HG02759 (cell line): ENCODE results near the gene IFNLR1.
"Not testable (repeated sequence)": the region's sequence is repeated elsewhere in the genome, so short reads cannot be mapped to it uniquely, and the experiment has no call there.

Source experiments
- ATAC-seq: cut with Tn5 transposase; IDR thresholded peaks from one replicate; pipeline ENCODE4 v1.9.1; 2021; ENCODE audit warnings: mild to moderate bottlenecking, moderate library complexity; ENCODE audit not compliant: unreplicated experiment

Gene IFNLR1

DNA sequence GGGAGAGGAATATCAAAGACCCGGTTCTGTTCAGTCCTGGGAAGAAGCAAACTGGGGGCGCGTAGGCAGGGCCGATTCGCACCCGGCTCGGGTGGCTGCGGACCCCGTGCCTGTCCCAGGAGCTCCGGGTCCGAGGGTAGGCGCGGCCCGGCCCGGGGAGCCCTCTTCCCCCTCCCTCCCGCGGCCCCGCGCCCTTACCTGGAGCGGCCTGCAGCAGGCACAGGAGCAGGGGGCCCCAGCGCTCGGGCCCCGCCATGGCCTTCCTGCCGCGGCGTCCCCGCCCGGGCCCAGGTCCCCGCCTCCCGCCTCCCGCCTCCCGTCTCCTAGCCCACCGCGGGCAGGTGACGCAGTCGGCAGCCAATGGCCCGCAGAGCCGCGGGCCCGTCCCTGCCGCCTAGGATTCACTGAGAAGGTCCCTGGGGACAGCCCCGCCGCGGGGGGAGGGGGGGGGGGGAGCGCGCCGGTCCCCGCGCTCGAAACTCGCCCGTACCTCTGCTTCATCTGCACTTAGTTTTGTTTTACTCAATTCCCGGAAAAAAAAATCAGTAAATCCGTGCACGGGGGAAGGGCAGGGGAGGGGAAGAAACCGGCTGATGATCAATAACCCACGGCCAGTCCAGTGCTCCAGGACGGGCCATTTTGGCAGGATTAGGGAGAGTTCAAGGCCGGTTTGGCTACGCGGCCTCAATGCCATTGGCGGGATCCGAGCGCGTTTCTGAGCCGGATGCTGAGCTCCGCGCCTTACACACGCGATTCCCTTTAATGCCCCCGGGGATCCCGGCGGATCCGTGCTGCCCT is at the start of gene IFNLR1:
TSS of gene IFNLR1 (minus strand) at position 297 of the 798 bp plus-strand sequence. CDS start at position 256, 41 bp downstream.
- ATAC-seq: no peak

DNA sequence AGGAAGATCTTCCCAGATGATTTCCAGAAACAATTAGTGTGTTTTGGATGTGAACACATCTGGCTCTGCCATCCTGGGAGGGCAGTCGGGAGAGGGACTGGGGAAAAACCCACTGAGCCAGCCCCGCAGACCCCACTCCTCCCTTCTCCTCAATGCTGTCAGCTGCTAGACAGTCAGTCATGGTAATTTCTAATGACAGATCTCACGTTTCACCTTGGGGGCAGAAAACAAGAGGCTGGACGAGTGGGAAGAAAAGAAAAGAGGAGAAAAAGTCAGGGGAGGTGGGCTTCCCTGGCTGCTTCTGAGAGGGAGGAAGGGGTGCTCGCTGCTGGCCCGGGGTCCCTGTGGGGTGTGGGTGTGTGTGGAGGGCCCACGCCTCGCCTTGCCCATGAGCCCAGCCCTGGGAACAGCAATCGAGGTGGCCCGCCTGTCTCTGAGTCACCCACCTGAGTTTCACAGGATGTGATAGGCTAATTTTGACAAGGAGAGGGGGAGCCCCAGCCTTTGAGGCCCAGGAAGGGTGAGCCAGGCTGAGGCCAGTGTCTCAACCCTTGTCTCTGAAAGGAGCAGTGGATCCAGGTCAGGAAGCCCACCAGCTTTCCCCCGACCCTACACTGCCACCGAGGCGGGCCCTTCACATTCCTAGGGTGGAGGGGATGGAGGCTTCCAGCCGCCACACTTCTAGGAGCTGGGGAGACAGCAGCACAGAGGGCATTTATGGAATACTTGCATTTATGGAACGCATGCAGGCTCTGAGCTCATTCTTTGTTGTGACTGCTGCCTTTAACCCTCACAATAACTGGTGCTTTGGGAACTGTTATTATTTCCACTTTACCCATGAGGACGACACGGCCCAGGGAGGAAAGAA is 49.1 kb upstream of the IFNLR1 start:
- ATAC-seq: no peak

DNA sequence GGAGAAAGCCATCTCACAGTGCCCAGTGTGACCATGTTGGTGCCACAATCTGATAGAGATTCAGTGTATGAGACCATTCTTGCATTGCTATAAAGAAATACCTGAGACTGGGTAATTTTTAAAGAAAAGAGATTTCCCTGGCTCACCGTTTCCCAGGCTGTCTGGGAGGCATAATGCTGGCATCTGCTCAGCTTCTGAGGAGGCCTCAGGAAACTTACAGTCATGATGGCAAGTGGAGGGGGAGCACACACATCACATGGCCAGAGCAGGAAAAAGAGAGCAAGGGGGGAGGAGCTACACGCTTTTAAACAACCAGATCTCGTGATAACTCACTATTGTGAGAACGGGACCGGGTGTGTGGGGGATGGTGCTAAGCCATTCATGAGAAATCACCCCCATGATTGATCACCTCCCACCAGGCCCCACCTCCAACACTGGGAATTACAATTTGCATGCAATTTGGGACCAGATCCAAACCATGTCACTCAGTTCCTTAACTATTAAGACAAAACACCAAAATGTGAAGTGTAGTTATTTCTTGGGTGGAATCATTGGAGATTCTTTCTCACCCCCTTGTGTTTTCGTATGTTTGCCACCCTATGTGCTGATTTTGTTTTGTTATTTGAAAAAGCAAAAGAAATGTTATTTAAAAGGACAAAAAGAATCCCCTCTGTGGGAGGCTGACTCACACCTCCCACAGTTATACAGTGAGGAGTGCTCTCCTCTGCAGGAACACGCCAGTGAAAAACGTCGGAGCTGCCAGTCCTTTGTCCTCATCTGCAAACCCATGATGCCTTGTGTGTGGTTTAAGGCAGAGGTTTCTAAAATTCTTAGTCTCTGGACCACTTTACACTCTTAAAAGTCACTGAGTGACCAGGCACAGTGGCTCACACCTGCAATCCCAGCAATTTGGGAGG is 46.9 kb upstream of the IFNLR1 start:
- no peak for ATAC-seq

DNA sequence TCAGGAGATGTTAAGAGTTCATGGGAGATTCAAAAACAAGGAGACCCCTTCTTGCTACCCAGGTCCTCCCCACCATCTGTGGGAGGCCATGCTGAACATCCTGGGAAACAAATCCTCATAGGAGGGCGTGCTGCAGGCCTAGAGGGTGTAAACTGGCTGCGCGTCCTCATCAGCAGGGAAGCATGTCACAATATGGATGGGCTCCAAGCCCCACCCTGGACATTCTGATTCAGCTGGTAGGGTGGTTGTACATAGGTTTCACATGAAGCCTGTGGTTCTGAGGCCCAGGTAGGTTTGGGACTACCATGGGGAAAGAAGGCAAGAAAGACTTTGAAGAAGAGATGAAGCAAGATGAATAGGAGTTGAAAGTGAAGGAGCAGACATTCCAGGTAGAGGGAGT is 44.6 kb upstream of the IFNLR1 start:
- ATAC-seq: no peak

DNA sequence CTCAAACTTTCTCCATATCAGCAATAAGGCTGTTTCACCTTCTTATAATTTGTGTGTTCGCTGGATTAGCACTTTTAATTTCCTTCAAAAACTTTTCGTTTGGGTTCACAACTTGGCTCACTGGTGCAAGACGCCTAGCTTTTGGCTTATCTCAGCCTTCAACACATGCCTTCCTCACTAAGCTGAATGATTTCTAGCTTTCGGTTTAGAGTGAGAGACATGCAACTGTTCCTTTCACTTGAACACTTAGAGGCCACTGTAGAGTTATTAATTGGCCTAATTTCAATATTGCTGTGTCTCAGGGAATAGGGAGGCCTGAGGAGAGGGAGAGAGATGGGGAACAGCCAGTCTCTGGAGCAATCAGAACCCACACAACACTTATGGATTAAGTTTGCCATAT is 41.2 kb upstream of the IFNLR1 start:
- ATAC-seq: peak; percentile 68

DNA sequence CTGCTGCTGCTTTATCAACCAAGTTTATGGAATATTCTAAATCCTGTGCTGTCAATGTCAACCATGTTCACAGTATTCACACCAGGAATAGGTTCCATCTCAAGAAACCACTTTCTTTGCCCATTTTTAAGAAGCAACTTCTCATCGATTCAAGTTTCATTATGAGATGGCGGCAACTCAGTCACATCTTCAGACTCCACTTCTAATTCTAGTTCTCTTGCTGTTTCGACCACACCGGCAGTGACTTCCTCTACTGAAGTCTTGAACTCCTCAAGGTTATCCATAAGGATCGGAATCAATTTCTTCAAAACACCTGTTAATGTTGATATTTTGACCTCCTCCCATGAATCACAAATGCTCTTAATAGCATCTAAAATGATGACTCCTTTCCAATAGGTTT is 39.7 kb upstream of the IFNLR1 start:
- ATAC-seq: no peak

DNA sequence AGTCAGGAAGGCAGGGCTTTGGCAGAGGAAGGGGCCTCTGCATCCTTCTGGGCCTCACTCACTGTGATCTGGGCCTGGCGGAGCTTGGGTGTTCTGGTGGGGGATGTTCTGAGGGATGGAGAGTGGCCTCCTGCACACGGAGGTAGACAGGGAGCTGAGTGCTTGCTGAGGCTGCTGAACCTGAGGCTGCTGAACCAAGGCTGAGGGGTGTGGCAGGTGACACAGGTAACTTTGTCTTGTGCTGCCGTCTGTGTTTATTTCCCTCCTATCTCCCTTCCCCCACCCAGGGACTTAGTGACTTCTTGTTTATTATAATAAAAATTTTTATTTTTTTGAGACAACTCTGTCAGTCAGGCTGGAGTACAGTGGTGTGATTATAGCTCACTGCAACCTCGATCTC is 37.7 kb upstream of the IFNLR1 start:
- no peak for ATAC-seq

DNA sequence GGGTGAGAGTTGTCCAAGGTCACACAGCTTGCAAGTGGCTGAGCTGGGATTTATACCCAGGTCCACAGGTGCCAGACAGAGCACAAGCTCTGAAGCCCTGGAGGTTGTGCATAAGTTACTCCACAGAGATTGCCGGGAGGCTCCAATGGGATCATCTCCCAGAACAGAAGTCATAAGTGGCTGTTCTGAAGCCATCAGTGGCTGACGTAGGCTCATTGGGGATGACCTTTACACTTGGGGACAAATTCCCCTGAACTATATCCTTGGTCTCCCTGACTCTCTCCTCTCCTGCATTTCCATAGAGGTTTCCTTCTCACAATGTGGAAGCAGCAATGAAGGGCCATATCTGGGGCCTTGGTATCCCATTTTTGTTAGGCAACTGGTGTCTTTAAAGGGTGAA is 37.0 kb upstream of the IFNLR1 start:
- ATAC-seq: no peak

DNA sequence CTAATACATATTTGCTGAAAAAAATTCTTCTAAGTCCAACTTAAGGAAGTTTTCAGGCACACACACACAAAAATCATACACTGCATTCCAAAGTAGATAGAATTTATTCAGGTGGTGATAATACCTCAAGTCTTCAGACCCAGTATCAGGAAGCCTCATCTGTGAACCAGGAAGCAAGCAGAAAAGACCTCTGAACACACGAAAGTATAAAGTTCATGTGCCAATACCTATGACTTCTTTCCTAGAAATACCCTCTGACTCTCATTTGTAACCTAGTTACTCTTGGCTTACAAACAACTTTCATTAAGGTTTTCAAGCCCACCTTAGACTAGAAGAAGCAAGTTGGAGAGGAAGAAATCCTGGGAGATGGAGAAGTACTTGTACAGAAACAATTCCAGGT is 35.7 kb upstream of the IFNLR1 start:
- ATAC-seq: no peak

DNA sequence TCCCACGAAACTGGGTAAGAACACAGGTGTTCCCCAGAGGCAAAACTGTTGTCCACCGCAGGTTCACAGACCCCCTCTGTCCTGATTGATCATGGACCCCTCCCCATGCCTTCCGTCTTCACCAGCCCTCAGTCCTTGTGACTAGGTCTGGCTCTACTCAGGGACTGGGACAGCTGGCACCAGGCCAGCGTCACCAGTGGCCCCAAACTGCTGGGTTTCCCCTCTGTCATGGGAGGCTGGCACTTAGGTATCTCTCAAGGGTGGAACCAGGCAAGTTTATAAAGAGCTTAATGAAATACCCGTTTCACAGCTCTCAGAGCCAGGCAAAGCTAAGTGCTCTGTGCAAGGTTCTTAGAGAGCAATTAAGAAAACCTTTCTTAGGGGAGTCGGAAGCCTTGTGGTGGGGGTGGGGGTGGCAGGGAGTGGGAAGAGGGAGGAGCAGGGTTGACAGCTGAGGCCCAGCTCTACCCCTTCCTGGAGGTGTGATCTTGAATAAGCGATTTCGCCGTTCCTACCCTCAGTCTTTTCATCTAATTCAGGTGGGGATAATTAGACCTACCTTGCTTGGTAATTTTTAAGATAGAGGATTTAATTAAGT is 35.0 kb upstream of the IFNLR1 start:
- no peak for ATAC-seq

DNA sequence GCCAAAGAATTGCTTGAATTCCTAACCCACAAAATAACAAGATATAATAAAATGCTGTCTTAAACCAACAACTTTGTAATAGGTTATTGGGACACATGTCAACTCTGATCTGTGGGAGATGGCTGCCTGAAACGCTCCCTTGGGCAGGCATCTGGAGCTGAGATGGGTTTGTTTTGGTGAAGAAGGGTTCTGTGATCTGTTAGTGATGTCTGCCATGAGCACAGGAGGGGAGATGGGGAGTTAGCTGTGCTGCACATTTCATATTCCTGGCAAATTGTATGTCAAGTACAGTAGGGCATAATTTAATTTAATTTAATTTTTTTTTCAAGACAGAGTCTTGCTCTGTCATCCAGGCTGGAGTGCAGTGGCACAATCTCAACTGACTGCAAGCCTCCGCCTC is 34.2 kb upstream of the IFNLR1 start:
- ATAC-seq: no peak

DNA sequence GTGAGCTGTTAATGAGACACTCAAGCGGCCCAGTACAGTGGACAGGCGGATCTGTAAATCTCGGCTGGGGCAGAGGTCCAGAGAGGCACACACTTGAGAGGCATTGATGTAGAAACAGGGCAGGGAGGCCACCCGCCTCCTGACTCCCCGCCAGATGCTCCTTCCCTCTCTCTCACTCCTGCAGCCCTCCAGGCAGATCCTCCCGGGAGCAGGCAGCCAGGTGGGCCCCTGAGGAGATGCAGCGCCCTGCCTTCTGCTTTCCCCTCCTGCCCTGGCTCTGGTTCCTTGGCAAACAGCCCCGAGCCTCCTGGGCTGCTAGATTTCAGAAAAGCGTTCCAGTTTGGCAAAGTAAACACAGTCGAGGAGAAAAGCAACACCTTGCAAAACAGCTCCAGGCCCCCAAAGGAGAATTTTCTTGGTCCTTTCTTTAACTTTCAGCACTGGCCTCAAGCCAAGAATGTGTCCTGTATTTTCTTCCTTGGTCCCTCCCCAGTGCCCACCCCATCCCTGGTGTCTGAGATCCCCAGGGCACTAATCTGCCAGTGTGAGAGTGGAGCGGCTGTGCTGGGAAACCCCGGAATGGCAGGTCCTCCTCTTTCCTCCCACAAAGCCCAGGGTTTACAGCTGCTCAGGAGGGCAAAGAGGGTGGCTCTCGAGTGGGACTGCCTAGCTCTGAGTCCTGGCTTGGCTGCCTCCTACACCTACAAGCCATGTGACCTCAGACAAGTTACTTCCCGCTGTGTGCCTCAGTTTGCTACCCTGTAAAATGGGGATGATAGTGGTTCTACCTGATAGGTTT is 29.4 kb upstream of the IFNLR1 start:
- no peak for ATAC-seq

DNA sequence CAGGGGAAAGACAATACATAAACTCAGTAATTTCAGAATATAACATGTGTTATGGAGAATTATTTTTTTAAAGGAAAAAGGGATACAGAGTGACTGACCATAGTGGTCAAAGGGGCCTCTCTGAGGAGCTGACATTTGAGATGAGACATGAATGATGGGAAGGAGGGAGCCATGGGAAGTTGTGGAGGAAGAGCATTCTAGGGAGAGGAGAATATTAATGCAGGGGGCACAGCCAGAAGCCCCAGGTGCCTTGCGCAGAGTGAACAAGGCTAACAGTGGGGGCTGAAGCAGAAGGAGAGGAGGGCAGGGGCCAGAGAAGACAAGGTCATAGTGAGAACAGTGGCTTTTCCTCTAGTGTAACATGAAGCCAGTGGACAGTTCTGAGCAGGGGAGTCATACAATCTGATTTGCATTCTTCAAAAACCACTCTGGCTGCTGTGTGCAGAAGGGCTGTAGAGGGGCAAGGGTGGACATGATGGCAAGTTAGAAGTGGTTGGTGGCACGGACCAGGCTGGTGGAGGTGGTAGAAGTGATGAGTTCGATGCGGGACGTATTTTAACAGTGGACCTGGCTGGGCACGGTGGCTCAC is 28.2 kb upstream of the IFNLR1 start:
- no peak for ATAC-seq

DNA sequence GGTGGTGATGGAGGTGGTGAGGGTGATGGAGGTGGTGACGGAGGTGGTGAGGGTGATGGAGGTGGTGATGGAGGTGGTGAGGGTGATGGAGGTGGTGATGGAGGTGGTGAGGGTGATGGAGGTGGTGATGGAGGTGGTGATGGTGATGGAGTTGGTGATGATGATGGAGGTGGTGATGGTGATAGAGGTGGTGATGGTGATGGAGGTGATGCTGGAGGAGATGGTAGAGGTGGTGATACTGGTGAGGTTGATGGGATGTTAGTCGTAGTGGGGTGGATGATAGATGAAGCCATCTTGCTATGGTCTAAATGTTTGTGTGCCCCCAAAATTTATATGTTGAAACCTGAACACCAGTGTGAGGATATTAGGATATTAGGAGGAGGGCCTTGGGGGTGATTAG is 25.3 kb upstream of the IFNLR1 start:
- ATAC-seq: no peak

DNA sequence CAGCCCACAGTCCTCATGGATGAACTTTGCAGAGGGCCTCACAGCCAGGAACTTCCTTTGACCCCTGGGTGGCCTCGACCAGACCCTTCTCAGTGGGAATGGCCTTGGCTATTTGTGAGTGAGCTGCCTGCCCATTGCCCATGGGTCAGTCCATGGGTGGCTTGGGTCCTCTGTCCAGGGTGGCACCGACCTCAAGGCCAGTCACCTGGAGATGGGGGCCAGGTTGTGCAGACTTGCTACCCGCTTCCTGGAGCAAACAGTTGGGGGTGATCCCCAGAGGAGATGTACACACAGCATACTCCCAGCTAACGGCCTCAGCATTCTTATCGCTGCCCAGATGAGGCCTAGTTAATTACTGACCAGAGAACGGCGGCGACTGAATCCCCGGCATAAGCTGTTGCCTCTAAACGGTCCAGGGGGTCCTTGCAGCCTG is 23.1 kb upstream of the IFNLR1 start:
- no peak for ATAC-seq

DNA sequence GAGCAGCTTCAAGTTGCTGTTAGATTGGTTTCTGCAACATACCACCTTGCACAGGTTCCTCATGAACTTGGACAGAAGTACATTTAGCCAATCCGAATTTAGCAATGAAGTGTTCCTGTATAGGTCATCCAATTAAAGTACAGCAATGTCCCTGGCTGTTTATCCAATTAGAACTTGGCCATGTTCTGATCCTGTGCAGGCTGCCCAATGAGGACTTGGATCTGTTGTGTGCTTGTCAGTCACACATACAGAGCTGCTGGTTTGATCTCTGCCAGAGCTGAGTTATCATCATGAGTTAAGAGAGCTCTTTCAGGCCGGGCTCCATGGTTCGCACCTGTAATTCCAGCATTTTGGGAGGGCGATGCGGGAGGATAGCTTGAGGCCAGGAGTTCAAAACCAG is 22.0 kb upstream of the IFNLR1 start:
- no peak for ATAC-seq

DNA sequence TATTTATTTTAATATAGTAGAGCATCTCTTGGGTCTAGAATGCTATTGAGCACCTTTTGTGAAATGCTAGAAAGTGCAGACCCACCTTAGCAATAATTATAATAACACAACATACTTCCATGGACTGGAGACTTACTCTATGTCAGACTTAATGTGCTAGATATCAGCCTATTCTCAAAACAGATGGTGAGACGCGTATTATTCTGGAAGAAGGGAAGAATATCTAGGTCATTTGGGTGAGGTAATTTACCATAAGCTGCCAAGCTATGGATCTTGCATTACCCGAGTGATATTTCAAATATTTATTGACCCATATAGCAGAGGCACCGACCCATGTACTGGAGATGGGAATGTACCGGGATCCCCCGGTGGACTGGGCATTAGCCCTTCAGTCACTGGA is 20.6 kb upstream of the IFNLR1 start:
- ATAC-seq: no peak

DNA sequence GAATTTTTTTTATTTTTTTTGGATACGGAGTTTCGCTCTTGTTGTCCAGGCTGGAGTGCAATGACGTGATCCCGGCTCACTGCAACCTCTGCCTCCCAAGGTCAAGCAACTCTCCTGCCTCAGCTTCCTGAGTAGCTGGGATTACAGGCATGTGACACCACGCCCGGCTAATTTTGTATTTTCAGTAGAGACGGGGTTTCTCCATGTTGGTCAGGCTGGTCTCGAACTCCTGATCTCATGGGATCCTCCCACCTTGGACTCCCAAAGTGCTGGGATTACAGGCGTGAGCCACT is 20.3 kb upstream of the IFNLR1 start:
- not testable (repeated sequence) for ATAC-seq

DNA sequence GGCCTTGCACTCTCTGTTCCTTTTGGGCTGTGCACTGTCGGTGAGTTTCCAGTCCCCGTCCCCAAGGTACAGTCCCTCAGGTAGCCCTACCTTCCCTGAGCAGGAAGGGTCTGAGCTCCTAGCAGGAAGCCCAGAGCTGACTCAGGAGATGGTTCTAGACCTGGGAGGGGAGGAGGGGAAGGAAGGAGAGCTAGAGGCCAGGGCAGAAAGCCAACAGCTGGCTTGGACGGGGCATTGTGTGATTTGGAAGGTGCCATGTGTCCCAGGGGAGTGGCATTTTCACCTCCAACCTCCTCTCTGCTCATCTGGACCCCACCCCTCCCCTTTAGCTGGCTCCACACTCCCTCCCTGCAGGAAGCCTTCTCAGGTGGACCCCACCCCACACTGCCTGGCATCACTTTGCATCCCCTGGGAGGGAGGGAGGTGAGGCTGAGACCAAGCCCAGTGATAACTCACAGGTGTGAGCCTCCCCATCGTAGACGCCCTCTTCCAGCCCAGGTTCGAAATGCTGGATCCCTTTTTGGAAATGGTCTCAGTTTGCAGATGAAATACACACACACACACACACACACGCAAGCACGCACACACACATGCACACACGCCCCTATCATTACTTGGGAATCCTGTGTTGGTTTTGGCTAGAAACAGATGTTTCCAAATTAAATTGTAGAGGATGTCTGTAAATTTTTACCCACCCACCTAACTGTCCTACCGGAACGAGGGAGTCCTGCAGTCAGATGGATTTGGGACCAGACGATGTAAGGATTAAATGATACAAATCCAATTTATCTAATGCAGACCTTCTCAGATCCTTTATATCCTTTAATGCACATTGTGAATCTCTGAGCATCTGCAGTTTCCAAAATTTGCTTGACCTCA is 19.7 kb upstream of the IFNLR1 start:
- no peak for ATAC-seq
